H1 (cell line): ENCODE data around the gene LMX1B.

Experiments
- ATF2 ChIP-seq: IDR thresholded peaks from 2 replicates; pipeline ENCODE4 v1.6.1; 2012; ENCODE audit warnings: low read length, inconsistent platforms
- CREB1 ChIP-seq: IDR thresholded peaks from 2 replicates; pipeline ENCODE4 v1.6.1; 2012; ENCODE audit warnings: inconsistent platforms
- CTCF ChIP-seq, 3 experiments: IDR thresholded peaks; 1 replicate in 2 of 3; 2 replicates in 1 of 3; pipeline versions ENCODE4 v1.5.1 to v1.6.1; 2011; ENCODE audit warnings: low read length in 3 of 3, mild to moderate bottlenecking in 3 of 3, inconsistent platforms in 2 of 3, low read depth in 1 of 3, moderate library complexity in 1 of 3; ENCODE audit not compliant: insufficient read depth in 1 of 3; ENCODE audit errors: control extremely low read depth in 1 of 3
- E2F6 ChIP-seq: IDR thresholded peaks from 2 replicates; pipeline ENCODE4 v1.6.1; 2012; ENCODE audit warnings: inconsistent platforms
- GABPA ChIP-seq: IDR thresholded peaks from 2 replicates; pipeline ENCODE4 v1.6.1; 2011; ENCODE audit warnings: mild to moderate bottlenecking, low read length, moderate library complexity, borderline replicate concordance; ENCODE audit not compliant: insufficient read depth
- JUN ChIP-seq: IDR thresholded peaks from 2 replicates; pipeline ENCODE4 v1.6.1; 2011; ENCODE audit warnings: low read depth, mild to moderate bottlenecking, improper control_type of control experiment, low read length
- SP1 ChIP-seq: IDR thresholded peaks from 2 replicates; pipeline ENCODE4 v1.6.1; 2011; ENCODE audit warnings: low read depth, low read length
- USF2 ChIP-seq: IDR thresholded peaks from 2 replicates; pipeline ENCODE4 v1.6.1; 2011; ENCODE audit warnings: low read length, improper control_type of control experiment

- TF ChIP-seq GABPA (no peak), SP1 (no peak), ATF2 (no peak), JUN (no peak), USF2 (no peak), E2F6 (no peak), CTCF (IDR thresholded peaks at IDR 0.05; ENCODE audit: control extremely low read depth in 1 of 3, insufficient read depth in 1 of 3, low read depth in 1 of 3, low read length in 3 of 3) (no peak), CREB1 (no peak)
Observed at GRCh38 chr9:126624912-126625311, 11.2 kb downstream of the LMX1B start.
